Activated naive CD4-positive, alpha-beta T cell treated with anti-CD3 and anti-CD28 coated beads, Interleukin-2, amount 10 ng/mL, durations not matched to agents 7 days and 5 days (primary cell): ENCODE results near the gene GPR183.
"Not testable (repeated sequence)": the region's sequence is repeated elsewhere in the genome, so short reads cannot be mapped to it uniquely, and the experiment has no call there.

Experiments
- CTCF ChIA-PET: fragments of 350-600 bp; sonication (Branson Sonifier 250); formaldehyde crosslinking; loops from one replicate; lab custom pipeline; 2021; ENCODE audit warnings: antibody characterized with exemption; lab: Charles Lee
- DNase-seq: peaks from one replicate; pipeline ENCODE4 v3.0.0-alpha.2; 2020
- H3K27ac Mint-ChIP-seq: one replicate; pipeline ENCODE4 v1.8.0; 2021; ENCODE audit warnings: mild to moderate bottlenecking, moderate library complexity, mixed read lengths
- H3K27me3 Mint-ChIP-seq: one replicate; pipeline ENCODE4 v1.8.0; 2021; ENCODE audit warnings: mild to moderate bottlenecking, mixed read lengths
- H3K36me3 Mint-ChIP-seq: one replicate; pipeline ENCODE4 v1.8.0; 2021; ENCODE audit warnings: mixed read lengths
- H3K4me1 Mint-ChIP-seq: one replicate; pipeline ENCODE4 v1.8.0; 2021; ENCODE audit warnings: mixed read lengths
- H3K4me3 Mint-ChIP-seq: one replicate; pipeline ENCODE4 v1.8.0; 2021; ENCODE audit warnings: mild to moderate bottlenecking, moderate library complexity, mixed read lengths
- H3K9me3 Mint-ChIP-seq: one replicate; pipeline ENCODE4 v1.8.0; 2021; ENCODE audit warnings: mixed read lengths

The GPR183 gene

DNA sequence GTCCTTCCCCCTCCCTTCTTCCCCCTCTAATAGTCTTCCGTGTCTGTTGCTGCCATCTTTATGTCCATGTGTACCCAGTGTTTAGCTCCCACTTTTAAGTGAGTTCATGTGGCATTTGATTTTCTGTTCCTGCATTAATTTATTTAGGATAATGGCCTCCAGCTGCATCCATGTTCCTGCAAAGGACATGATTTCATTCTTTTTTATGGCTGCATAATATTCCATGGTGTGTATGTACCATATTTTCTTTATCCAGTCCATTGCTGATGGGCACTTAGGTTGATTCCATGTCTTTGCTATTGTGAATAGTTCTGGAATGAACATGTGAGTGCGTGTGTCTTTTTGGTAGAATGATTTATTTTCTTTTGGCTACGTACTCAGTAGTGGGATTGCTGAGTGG, 58.0 kb downstream of the GPR183 start:
- DNase-seq, H3K9me3 Mint-ChIP-seq, H3K27me3 Mint-ChIP-seq, CTCF ChIA-PET, H3K27ac Mint-ChIP-seq, H3K4me3 Mint-ChIP-seq: not testable (repeated sequence)
- Mint-ChIP-seq H3K4me1 (peaks cover 30% of the 10 kb centered on the region), H3K36me3 (peaks cover 63% of the 10 kb centered on the region)

DNA sequence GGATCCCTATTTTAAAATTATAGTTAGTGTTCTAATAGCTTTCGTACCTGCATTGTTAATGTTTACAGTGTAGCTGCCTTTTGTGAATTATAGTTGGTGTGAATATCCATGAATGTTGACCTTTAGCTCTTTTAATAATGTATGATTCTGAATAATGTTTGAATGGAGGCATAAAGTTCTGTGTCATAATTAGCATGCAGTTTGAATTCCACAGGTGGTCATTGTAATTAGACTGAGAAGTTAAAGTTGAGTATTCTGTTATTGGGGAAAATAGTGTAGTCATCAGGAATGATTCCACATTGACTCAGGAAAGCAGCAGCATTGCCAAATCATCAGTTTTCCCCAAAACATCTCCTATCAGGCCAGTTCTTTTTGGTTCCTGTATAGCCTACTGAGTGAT, 61.1 kb downstream of the GPR183 start:
- Mint-ChIP-seq H3K27me3 (no peaks in the 10 kb centered on the region), H3K27ac (no peak overlapping the region), H3K4me1 (peaks cover 13% of the 10 kb centered on the region), H3K36me3 (peaks cover 50% of the 10 kb centered on the region), H3K4me3 (no peak overlapping the region), H3K9me3 (no peaks in the 10 kb centered on the region)
- no peak for DNase-seq
- CTCF ChIA-PET = no interaction called here
